Lower lobe of right lung (tissue), 2 donors: ENCODE results near the gene TMCO1. TPM values are rescaled to one million over a fixed set of nuclear protein-coding genes. Genes with fewer than 3 reads are reported as not detected.
A peak's percentile ranks its signal among the peaks of the same experiment; 100 is the strongest.

ENCODE experiments used
- ATAC-seq, 2 donors: fragments of 200-7000 bp; cut with Tn5 transposase; one replicate each; pipeline ENCODE4 v1.9.1; 2020 to 2022; ENCODE audit warnings: mild to moderate bottlenecking in 2 of 2, moderate library complexity in 2 of 2
- DNase-seq: peaks from one replicate; pipeline ENCODE4 v3.0.0-alpha.2; 2020
- H3K27ac ChIP-seq: fragments of 200-600 bp; one replicate; pipeline ENCODE4 v1.8.0; 2022
- H3K27me3 ChIP-seq: fragments of 200-600 bp; one replicate; pipeline ENCODE4 v1.8.0; 2022; ENCODE audit warnings: low read depth
- H3K36me3 ChIP-seq: fragments of 200-600 bp; one replicate; pipeline ENCODE4 v1.8.0; 2022; ENCODE audit warnings: mild to moderate bottlenecking
- H3K4me1 ChIP-seq: fragments of 200-600 bp; one replicate; pipeline ENCODE4 v1.8.0; 2022
- H3K4me3 ChIP-seq: fragments of 200-600 bp; one replicate; pipeline ENCODE4 v1.8.0; 2022; ENCODE audit warnings: mild to moderate bottlenecking
- H3K9me3 ChIP-seq: fragments of 200-600 bp; one replicate; pipeline ENCODE4 v1.8.0; 2022
- CTCF ChIP-seq: fragments of 200-600 bp; IDR thresholded peaks from one replicate; pipeline ENCODE4 v1.8.0; 2022; ENCODE audit warnings: antibody characterized with exemption, mild to moderate bottlenecking
- intact Hi-C: fragments of 100-400 bp; cut with DNase I; formaldehyde crosslinking; loops from one replicate; pipeline ENCODE4 v1.11.0; 2022
- total RNA-seq: library from RNA; stranded (reverse); fragmentation: NEBNext Ultra II Directional; extraction: Animal tissue kit (Norgen Biotek cat#: 25700); gene quantifications from one replicate; pipeline ENCODE4 v1.2.1, GENCODE V29; 2021
- donor health status: DM: no; HTN: yes; CAD: no; lungs with severe emphysema.

TMCO1 gene
- total RNA-seq, 1 donor from 2014 or later: 76.3 TPM

- H3K9me3 ChIP-seq: no peaks in the 10 kb centered on the region
- H3K4me3 ChIP-seq: no peak overlapping the region
- ATAC-seq (no peak), DNase-seq (no peak)
- H3K27ac ChIP-seq: no peak overlapping the region
- H3K27me3 ChIP-seq: no peaks in the 10 kb centered on the region
- no peak for TF ChIP-seq CTCF
- peaks cover 21% of the 10 kb centered on the region for H3K4me1 ChIP-seq
- no peaks in the 10 kb centered on the region for H3K36me3 ChIP-seq
- intact Hi-C loops: no loop called here
Observed at GRCh38 chr1:165699577-165699976, 69.1 kb downstream of the TMCO1 start.

- DNase-seq (no peak), ATAC-seq (no peak)
- Histone ChIP-seq H3K9me3 (no peaks in the 10 kb centered on the region), H3K4me3 (peak overlapping the region; percentile 88), H3K4me1 (peaks cover 21% of the 10 kb centered on the region), H3K27ac (peak overlapping the region; percentile 97), H3K36me3 (no peaks in the 10 kb centered on the region), H3K27me3 (no peaks in the 10 kb centered on the region)
- no peak for TF ChIP-seq CTCF
- intact Hi-C loops: no loop called here
Observed at GRCh38 chr1:165698761-165699052, 70.0 kb downstream of the TMCO1 start.

GRCh38 chr1:165697881-165698760 lies 70.5 kb downstream of the TMCO1 start, which contains the start of gene ALDH9A1:
ALDH9A1 (minus strand) TSS chr1:165698562; CDS start chr1:165698558, 4 bp downstream.
- Histone ChIP-seq H3K36me3 (no peaks in the 10 kb centered on the region), H3K9me3 (no peaks in the 10 kb centered on the region), H3K4me3 (peak within 1 kb of the TSS; percentile 88), H3K27me3 (no peaks in the 10 kb centered on the region), H3K27ac (peak within 1 kb of the TSS; percentile 97), H3K4me1 (peaks cover 21% of the 10 kb centered on the region)
- ATAC-seq: peak; percentile 97 to 98
- DNase-seq: peak; percentile 92
- TF ChIP-seq CTCF: peak; percentile 31
- intact Hi-C loops: no loop called here

GRCh38 chr1:165697491-165697880 lies 71.2 kb downstream of the TMCO1 start:
- intact Hi-C loops: no loop called here
- Histone ChIP-seq H3K4me3 (peak overlapping the region; percentile 88), H3K27me3 (no peaks in the 10 kb centered on the region), H3K4me1 (peaks cover 21% of the 10 kb centered on the region), H3K36me3 (no peaks in the 10 kb centered on the region), H3K9me3 (no peaks in the 10 kb centered on the region), H3K27ac (peak overlapping the region; percentile 97)
- DNase-seq (no peak), ATAC-seq (no peak)
- no peak for TF ChIP-seq CTCF

- intact Hi-C loops: no loop called here
Observed at GRCh38 chr1:165696625-165697100, 72.0 kb downstream of the TMCO1 start.

More at GRCh38 chr1:165696625-165697100, 72.0 kb downstream of the TMCO1 start:
- no peaks in the 10 kb centered on the region for H3K36me3 ChIP-seq
- DNase-seq (no peak), ATAC-seq (peak; percentile 48 to 60)
- H3K27me3 ChIP-seq: no peaks in the 10 kb centered on the region
- peaks cover 21% of the 10 kb centered on the region for H3K4me1 ChIP-seq
- no peak for TF ChIP-seq CTCF
- H3K9me3 ChIP-seq: no peaks in the 10 kb centered on the region
- no peak overlapping the region for H3K27ac ChIP-seq
- peak overlapping the region; percentile 88 for H3K4me3 ChIP-seq
